SIG-M5 treated with dmso at 0.1 percent for 504 hours (cell line): Measurements from ENCODE around the gene PIP5K1A.
A peak's percentile ranks its signal among the peaks of the same experiment; 100 is the strongest.
"Not testable (repeated sequence)": the region's sequence is repeated elsewhere in the genome, so short reads cannot be mapped to it uniquely, and the experiment has no call there.

ENCODE experiments used
- DNase-seq: peaks from one replicate; lab custom pipeline; 2025; ENCODE audit not compliant: unreplicated experiment; lab: John Stamatoyannopoulos, UW

PIP5K1A gene

GRCh38 chr1:151254217-151255213 lies 56.2 kb downstream of the PIP5K1A start, which contains the start of gene PSMD4:
PSMD4 (plus strand) TSS chr1:151254734; CDS start chr1:151254783, 49 bp downstream.
- DNase-seq, result peak; percentile 100

GRCh38 chr1:151255381-151255780 lies 57.0 kb downstream of the PIP5K1A start:
- DNase-seq, result no peak

- no peak for DNase-seq
Observed at GRCh38 chr1:151259351-151259750, 61.0 kb downstream of the PIP5K1A start.

DNA sequence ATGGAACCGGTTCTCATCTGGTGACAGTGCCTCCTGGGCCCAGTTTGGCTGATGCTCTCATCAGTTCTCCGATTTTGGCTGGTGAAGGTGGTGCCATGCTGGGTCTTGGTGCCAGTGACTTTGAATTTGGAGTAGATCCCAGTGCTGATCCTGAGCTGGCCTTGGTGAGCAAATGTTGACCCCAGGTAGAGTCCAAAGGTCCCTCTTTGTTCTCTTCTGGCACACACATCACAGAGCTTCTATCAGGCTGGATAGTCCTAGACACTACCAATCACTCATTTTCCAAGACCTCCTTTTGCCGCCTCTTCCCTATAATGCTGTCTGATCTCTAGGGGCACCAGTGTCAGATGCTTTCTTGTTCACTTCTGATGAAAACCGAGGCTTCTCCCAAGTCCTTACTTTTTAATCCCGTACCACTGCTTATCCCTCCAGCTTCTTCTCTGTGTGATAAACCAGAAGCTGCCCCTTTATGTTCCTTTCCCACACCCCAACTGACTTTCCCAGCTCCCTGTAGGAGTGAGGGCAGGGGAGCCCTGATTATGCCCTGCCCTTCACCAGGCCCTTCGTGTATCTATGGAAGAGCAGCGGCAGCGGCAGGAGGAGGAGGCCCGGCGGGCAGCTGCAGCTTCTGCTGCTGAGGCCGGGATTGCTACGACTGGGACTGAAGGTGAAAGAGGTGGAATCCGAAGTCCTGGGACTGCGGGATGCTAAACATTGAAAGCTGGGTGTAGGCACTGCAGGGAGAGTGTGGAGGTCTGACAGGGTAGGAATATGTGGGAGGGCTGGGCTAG lies 67.3 kb downstream of the PIP5K1A start:
- no peak for DNase-seq

- no peak for DNase-seq
Observed at GRCh38 chr1:151266315-151266714, 68.0 kb downstream of the PIP5K1A start.

DNA sequence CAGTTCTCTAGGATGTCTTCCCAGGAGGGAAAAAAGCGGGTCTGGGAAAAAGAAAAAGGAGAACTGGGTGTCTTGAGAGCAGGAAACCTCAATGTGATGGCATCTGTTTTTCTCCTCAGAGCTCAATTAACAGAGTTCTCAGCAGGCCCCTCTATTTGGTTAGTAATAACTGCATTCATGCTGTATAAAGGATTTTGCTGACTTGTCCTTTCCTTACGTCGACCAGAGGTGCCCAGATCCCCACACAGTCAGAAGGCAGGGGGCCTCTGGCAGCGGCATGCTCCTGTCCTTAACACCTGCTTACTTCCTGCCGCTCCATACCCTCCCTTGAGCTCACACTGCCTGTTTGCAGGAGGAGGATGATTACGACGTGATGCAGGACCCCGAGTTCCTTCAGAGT lies 68.5 kb downstream of the PIP5K1A start:
- DNase-seq, result no peak

DNA sequence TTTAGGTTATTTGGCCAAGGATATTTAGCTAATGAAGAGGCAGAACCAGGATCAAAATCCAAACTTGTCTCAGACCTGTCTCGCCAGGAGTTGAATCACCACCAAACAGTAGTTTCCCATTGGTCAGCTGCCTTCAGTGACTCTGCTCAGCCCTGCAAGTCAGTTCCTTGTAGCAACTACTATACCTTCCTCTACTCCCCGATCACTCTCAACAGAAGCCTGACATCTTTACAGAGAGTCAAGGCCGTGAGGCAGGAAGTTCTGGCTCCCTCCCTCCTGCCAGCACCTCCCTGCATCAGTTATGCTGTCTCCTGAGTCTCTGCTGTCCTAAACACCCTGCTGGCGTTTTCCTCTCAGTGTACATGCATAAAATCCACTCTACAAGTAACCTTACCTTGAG lies 69.4 kb downstream of the PIP5K1A start:
- no peak for DNase-seq

- no peak for DNase-seq
Observed at GRCh38 chr1:151273924-151274466, 75.6 kb downstream of the PIP5K1A start.

DNA sequence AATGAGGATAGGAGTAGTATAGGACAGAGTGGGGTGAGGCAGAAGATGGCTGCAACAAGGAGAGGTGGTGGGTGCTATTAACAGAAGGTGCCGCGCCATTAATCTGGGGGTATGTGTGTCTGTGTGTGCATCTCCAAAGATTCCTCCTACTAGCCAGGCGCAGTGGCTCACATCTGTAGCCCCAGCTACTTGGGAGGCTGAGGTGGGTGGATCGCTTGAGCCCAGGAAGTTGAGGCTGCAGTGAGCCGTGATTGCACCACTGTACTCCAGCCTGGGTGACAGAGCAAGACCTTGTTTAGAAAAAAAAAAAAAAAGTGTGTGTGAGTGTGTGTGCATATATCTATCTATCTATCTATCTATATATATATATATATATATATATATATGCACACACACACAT lies 77.0 kb downstream of the PIP5K1A start:
- not testable (repeated sequence) for DNase-seq

DNA sequence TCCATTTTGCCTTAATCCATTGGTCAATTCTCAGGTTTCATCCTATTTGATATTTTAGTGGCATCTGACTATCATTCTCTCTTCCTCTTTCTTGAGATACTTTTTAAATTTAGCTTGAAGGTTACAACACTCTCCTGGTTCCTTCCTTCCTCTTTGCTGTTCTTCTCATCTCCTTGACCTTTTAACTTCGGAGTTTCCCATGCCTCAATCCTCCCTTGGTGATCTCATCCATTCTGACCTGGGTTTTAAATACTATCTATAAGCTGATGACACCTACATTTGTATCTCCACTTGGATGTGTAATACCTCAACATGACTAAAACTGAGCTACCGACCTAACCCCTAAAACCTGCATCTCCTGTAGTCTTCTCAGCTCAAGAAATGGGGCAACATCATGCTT lies 78.9 kb downstream of the PIP5K1A start:
- DNase-seq, result peak; percentile 100

GRCh38 chr1:151281225-151281968 lies 83.0 kb downstream of the PIP5K1A start:
- DNase-seq, result peak; percentile 99

DNA sequence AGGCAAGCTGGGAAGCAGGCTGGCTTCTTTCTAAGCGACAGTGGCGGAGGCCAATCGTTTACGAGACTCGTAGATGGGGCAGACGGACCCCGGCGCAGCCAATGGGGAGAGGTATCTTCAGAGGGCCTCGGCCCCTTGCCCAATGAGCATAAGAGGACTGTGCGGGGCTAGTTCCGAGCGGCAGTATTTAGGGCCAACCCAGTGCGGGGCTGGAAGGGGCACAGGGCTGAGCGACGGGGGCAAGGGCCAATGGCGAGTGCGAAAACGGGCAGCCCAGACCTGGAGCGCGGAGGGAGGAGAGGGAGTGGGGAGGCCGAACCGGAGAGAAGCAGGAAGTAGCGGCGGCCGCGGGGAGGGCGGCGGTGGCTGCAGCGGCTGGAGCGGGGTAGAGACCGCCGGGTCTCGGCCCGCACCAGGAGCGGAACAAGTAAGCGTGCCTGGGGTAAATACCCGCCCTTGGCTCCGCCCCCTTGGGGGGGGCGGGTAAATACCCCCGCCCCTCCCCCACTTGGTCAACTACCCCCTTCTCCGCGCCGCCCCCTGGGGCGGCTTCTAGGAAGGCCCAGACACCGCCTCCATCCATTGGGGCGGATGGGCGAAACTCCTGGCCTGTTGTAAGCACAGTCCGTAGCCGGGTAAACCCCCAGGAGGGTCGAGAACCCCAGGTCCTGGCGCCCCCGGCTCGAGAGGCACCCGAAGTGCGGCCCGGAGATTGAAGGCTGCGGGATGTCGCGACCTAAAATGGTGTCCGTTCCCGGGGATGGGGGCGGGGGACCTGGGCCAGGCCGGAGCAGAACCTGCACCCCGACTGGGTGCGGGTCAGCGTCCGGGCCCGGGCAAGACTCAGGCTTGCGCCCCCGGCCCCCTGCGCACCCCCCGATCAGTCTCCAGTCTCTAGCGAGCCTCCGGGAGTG lies 83.9 kb downstream of the PIP5K1A start, which contains the start of gene ZNF687:
Gene ZNF687, plus strand, starts transcription at position 331 of the 914 bp plus-strand sequence. CDS start 3,993 bp downstream, outside the sequence.
- peak; percentile 100 for DNase-seq

- peak; percentile 47 for DNase-seq
Observed at GRCh38 chr1:151282883-151283725, 84.8 kb downstream of the PIP5K1A start.

- DNase-seq, result no peak
Observed at GRCh38 chr1:151284013-151284577, 85.7 kb downstream of the PIP5K1A start.

GRCh38 chr1:151286619-151287340 lies 88.4 kb downstream of the PIP5K1A start:
- no peak for DNase-seq

- no peak for DNase-seq
Observed at GRCh38 chr1:151287341-151287699, 89.0 kb downstream of the PIP5K1A start.

DNA sequence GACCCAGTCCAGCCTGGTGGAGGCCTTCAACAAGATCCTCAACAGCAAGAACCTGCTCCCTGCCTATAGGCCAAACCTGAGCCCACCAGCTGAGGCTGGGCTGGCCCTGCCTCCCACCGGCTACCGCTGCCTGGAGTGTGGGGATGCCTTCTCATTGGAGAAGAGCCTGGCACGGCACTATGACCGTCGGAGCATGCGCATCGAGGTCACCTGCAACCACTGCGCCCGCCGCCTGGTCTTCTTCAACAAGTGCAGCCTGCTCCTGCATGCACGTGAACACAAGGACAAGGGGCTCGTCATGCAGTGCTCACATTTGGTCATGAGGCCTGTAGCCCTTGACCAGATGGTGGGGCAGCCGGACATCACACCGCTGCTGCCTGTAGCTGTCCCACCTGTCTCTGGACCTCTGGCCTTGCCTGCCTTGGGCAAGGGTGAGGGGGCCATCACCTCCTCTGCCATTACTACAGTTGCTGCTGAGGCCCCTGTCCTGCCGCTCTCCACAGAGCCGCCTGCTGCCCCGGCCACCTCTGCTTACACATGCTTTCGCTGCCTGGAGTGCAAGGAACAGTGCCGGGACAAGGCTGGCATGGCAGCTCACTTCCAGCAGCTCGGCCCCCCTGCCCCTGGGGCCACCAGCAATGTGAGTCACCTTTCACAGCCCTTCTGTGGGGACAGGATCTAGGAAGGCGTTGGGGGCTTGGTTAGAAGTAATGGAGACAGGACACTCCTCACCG lies 89.6 kb downstream of the PIP5K1A start:
- no peak for DNase-seq
